NCI-H1694 (cell line): ENCODE results near the gene DLGAP3.

Experiments used
- DNase-seq: peaks from one replicate; lab custom pipeline; 2025; lab: John Stamatoyannopoulos, UW

Gene DLGAP3

GRCh38 chr1:34928699-34929496 lies 552 bp downstream of the DLGAP3 start:
- no peak for DNase-seq

- DNase-seq, result no peak
Observed at GRCh38 chr1:34928066-34928696, 1.3 kb downstream of the DLGAP3 start.

GRCh38 chr1:34927316-34927715 lies 2.1 kb downstream of the DLGAP3 start:
- no peak for DNase-seq

- DNase-seq, result no peak
Observed at GRCh38 chr1:34926894-34927293, 2.6 kb downstream of the DLGAP3 start.

- no peak for DNase-seq
Observed at GRCh38 chr1:34926156-34926555, 3.3 kb downstream of the DLGAP3 start.

- DNase-seq, result no peak
Observed at GRCh38 chr1:34925730-34926129, 3.7 kb downstream of the DLGAP3 start.

GRCh38 chr1:34924759-34925555 lies 4.5 kb downstream of the DLGAP3 start:
- no peak for DNase-seq

- DNase-seq, result no peak
Observed at GRCh38 chr1:34923490-34923889, 6.0 kb downstream of the DLGAP3 start.

- DNase-seq, result no peak
Observed at GRCh38 chr1:34918977-34919561, 10.4 kb downstream of the DLGAP3 start.

GRCh38 chr1:34918386-34918976 lies 11.0 kb downstream of the DLGAP3 start:
- DNase-seq, result no peak

- DNase-seq, result no peak
Observed at GRCh38 chr1:34917017-34917416, 12.4 kb downstream of the DLGAP3 start.

GRCh38 chr1:34916104-34916503 lies 13.3 kb downstream of the DLGAP3 start:
- no peak for DNase-seq

GRCh38 chr1:34915521-34915920 lies 13.9 kb downstream of the DLGAP3 start:
- no peak for DNase-seq

GRCh38 chr1:34914958-34915357 lies 14.5 kb downstream of the DLGAP3 start:
- no peak for DNase-seq

GRCh38 chr1:34911465-34911864 lies 18.0 kb downstream of the DLGAP3 start:
- DNase-seq, result no peak

- DNase-seq, result no peak
Observed at GRCh38 chr1:34910425-34910824, 19.0 kb downstream of the DLGAP3 start.

- no peak for DNase-seq
Observed at GRCh38 chr1:34908369-34908768, 21.1 kb downstream of the DLGAP3 start.

GRCh38 chr1:34907487-34908090 lies 21.9 kb downstream of the DLGAP3 start:
- no peak for DNase-seq

GRCh38 chr1:34906756-34907155 lies 22.7 kb downstream of the DLGAP3 start:
- DNase-seq, result peak; percentile 63

- no peak for DNase-seq
Observed at GRCh38 chr1:34906222-34906621, 23.2 kb downstream of the DLGAP3 start.

- no peak for DNase-seq
Observed at GRCh38 chr1:34905098-34905459, 24.4 kb downstream of the DLGAP3 start.
